ENCODE data around the gene HRK.

HRK gene

DNA sequence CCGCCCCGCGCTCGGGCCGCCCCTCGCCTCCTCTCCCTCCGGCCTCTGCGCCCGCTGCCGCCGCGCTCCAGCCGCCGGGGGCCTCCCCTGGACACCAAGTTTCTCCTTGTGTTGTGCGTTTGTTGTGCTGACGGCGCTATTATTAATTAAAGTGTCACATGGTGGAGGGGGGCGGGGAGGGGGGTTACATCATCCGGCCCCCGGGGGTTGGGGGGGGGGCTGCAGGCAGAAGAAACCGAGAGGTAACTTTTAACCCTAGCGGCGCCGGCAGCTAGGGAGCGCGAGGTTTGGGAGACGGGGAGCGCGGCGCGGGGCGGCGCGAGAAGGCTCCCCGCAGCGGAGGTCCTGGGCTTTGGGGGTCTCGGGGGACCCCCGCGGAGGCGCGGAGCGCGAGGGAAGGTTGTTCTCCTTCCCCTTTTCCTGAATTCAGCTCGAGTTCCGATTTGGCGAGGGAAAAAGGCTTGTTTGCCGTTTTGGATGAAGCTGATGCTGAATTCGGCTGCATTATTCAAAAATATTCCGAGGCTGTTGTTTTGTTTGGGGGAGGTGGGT, at the start of gene HRK:
TSS of gene HRK (minus strand) at position 117 of the 552 bp plus-strand sequence. CDS start 134 bp downstream, outside the sequence.
- peak within 1 kb of the TSS; percentile 89 for H3K4me3 Mint-ChIP-seq
- H3K27ac Mint-ChIP-seq = no peak within 1 kb of the TSS
- TF ChIP-seq, protein P1, sequence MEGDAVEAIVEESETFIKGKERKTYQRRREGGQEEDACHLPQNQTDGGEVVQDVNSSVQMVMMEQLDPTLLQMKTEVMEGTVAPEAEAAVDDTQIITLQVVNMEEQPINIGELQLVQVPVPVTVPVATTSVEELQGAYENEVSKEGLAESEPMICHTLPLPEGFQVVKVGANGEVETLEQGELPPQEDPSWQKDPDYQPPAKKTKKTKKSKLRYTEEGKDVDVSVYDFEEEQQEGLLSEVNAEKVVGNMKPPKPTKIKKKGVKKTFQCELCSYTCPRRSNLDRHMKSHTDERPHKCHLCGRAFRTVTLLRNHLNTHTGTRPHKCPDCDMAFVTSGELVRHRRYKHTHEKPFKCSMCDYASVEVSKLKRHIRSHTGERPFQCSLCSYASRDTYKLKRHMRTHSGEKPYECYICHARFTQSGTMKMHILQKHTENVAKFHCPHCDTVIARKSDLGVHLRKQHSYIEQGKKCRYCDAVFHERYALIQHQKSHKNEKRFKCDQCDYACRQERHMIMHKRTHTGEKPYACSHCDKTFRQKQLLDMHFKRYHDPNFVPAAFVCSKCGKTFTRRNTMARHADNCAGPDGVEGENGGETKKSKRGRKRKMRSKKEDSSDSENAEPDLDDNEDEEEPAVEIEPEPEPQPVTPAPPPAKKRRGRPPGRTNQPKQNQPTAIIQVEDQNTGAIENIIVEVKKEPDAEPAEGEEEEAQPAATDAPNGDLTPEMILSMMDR (IDR thresholded peaks at IDR 0.05) = no peak
- peaks cover 91% of the 10 kb centered on the region for H3K27me3 Mint-ChIP-seq (ENCODE audit: low read depth, poor library complexity)
- peaks cover 44% of the 10 kb centered on the region for H3K4me1 Mint-ChIP-seq
- H3K9me3 Mint-ChIP-seq = no peaks in the 10 kb centered on the region
- H3K36me3 Mint-ChIP-seq (ENCODE audit: low read depth) = no peaks in the 10 kb centered on the region
- no peak for DNase-seq

DNA sequence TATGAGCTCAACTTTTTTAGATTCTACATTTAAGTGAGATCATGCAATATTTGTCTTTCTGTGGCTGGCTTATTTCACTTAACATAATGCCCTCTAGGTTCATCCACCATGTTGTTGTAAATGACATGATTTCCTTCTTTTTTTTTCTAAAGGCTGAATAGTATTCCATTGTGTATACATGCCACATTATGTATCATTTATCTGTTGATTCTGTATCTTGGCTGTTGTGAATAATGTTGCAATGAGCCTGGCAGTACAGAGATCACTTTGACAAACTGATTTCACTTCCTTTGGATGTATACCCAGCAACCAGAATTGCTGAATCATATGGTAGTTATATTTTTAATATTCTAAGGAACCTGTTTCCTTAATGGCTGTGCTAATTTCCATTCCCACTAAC, 48.6 kb upstream of the HRK start:
- no peak overlapping the region for H3K27ac Mint-ChIP-seq
- H3K9me3 Mint-ChIP-seq = no peaks in the 10 kb centered on the region
- peaks cover 65% of the 10 kb centered on the region for H3K36me3 Mint-ChIP-seq (ENCODE audit: low read depth)
- no peak for DNase-seq
- TF ChIP-seq, protein P1 (IDR thresholded peaks at IDR 0.05) = no peak
- no peaks in the 10 kb centered on the region for H3K27me3 Mint-ChIP-seq (ENCODE audit: low read depth, poor library complexity)
- H3K4me3 Mint-ChIP-seq = no peak overlapping the region
- peaks cover 58% of the 10 kb centered on the region for H3K4me1 Mint-ChIP-seq

DNA sequence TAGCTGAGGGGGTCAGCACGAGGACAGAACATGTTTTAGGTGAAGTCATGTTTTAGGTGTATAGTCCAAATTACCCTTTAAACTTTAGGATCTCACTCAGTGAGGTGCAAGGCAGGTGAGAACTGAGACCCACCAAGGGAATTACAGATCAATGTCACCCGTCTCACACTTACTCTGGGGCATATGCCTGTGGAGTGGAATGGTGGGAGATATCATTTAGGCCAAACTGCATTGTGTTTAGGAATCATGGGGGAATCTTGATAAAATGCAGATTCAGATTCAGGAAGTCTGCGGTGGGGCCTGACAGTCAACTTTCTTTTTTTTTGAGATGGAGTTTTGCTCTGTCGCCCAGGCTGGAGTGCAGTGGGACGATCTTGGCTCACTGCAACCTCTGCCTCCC, 47.3 kb upstream of the HRK start:
- TF ChIP-seq, protein P1 (IDR thresholded peaks at IDR 0.05) = no peak
- no peaks in the 10 kb centered on the region for H3K9me3 Mint-ChIP-seq
- H3K27me3 Mint-ChIP-seq (ENCODE audit: low read depth, poor library complexity) = peaks cover 4% of the 10 kb centered on the region
- no peak for DNase-seq
- peaks cover 56% of the 10 kb centered on the region for H3K36me3 Mint-ChIP-seq (ENCODE audit: low read depth)
- no peak overlapping the region for H3K4me3 Mint-ChIP-seq
- H3K4me1 Mint-ChIP-seq = peaks cover 51% of the 10 kb centered on the region
- no peak overlapping the region for H3K27ac Mint-ChIP-seq

- peaks cover 51% of the 10 kb centered on the region for H3K4me1 Mint-ChIP-seq
- peaks cover 54% of the 10 kb centered on the region for H3K36me3 Mint-ChIP-seq (ENCODE audit: low read depth)
- peak overlapping the region; percentile 94 for H3K27ac Mint-ChIP-seq
- no peak for DNase-seq
- H3K27me3 Mint-ChIP-seq (ENCODE audit: low read depth, poor library complexity) = peaks cover 4% of the 10 kb centered on the region
- TF ChIP-seq, protein P1 (IDR thresholded peaks at IDR 0.05) = no peak
- H3K9me3 Mint-ChIP-seq = no peaks in the 10 kb centered on the region
- no peak overlapping the region for H3K4me3 Mint-ChIP-seq
Measured at GRCh38 chr12:116927244-116927940, 46.2 kb upstream of the HRK start.

- H3K27ac Mint-ChIP-seq = peak overlapping the region; percentile 94
- no peak for DNase-seq
- H3K27me3 Mint-ChIP-seq (ENCODE audit: low read depth, poor library complexity) = peaks cover 4% of the 10 kb centered on the region
- no peak overlapping the region for H3K4me3 Mint-ChIP-seq
- peaks cover 54% of the 10 kb centered on the region for H3K36me3 Mint-ChIP-seq (ENCODE audit: low read depth)
- H3K9me3 Mint-ChIP-seq = no peaks in the 10 kb centered on the region
- H3K4me1 Mint-ChIP-seq = peaks cover 44% of the 10 kb centered on the region
- TF ChIP-seq, protein P1 (IDR thresholded peaks at IDR 0.05) = no peak
Measured at GRCh38 chr12:116926283-116927243, 45.3 kb upstream of the HRK start.
